ENCODE results near the gene QKI.

GRCh38 chr6:163525926-163526325, 111.4 kb downstream of the QKI start:
- TF ChIP-seq CTCF (conservative IDR thresholded peaks at IDR 0.05 in 1 of 2, IDR thresholded peaks at IDR 0.05 in 1 of 2; ENCODE audit: low read depth in 1 of 2, low read length in 2 of 2) (no peak), EZH2 (IDR thresholded peaks at IDR 0.05; ENCODE audit: low read length, missing control alignments) (no peak)
